Trophoblast cell (in vitro differentiated cells and primary cell): ENCODE results near the gene IFI27L2.

Experiments
- DNase-seq, 2 donors: peaks; one replicate each; pipeline ENCODE4 v3.0.0-alpha.2; 2016
- H2AFZ ChIP-seq: 2 replicates; pipeline ENCODE4 v1.6.1; 2013; ENCODE audit warnings: low read length, moderate library complexity, mild to moderate bottlenecking; ENCODE audit not compliant: insufficient read depth, poor library complexity
- H2AK5ac ChIP-seq: 2 replicates; pipeline ENCODE4 v1.6.1; 2013; ENCODE audit warnings: mild to moderate bottlenecking, low read length
- H2BK120ac ChIP-seq: 2 replicates; pipeline ENCODE4 v1.6.1; 2013; ENCODE audit warnings: low read length, mild to moderate bottlenecking, moderate library complexity; ENCODE audit not compliant: insufficient read depth, poor library complexity
- H2BK12ac ChIP-seq: 2 replicates; pipeline ENCODE4 v1.6.1; 2013; ENCODE audit warnings: mild to moderate bottlenecking, low read length, moderate library complexity
- H2BK5ac ChIP-seq: 2 replicates; pipeline ENCODE4 v1.6.1; 2013; ENCODE audit warnings: low read length, low read depth, moderate library complexity, mild to moderate bottlenecking; ENCODE audit not compliant: poor library complexity
- H3K14ac ChIP-seq: 2 replicates; pipeline ENCODE4 v1.6.1; 2013; ENCODE audit warnings: mild to moderate bottlenecking, low read length
- H3K18ac ChIP-seq: 2 replicates; pipeline ENCODE4 v1.6.1; 2013; ENCODE audit warnings: mild to moderate bottlenecking, low read length
- H3K23ac ChIP-seq: 2 replicates; pipeline ENCODE4 v1.6.1; 2013; ENCODE audit warnings: low read length
- H3K27ac ChIP-seq: 2 replicates; pipeline ENCODE4 v1.5.1; 2013; ENCODE audit warnings: low read depth, mild to moderate bottlenecking, inconsistent platforms, low read length, moderate library complexity
- H3K27me3 ChIP-seq: 2 replicates; pipeline ENCODE4 v1.6.1; 2013; ENCODE audit warnings: inconsistent platforms, mild to moderate bottlenecking, low read length, moderate library complexity; ENCODE audit not compliant: insufficient read depth
- H3K36me3 ChIP-seq, 2 experiments: 1 replicate in 1 of 2; 2 replicates in 1 of 2; pipeline ENCODE4 v1.6.1; 2013; ENCODE audit warnings: low read length in 2 of 2, mild to moderate bottlenecking in 2 of 2, moderate library complexity in 1 of 2; ENCODE audit not compliant: insufficient read depth in 2 of 2, control insufficient read depth in 1 of 2
- H3K4ac ChIP-seq: 2 replicates; pipeline ENCODE4 v1.6.1; 2013; ENCODE audit warnings: low read depth, mild to moderate bottlenecking, low read length, moderate library complexity
- H3K4me1 ChIP-seq, 2 experiments: 1 replicate in 1 of 2; 2 replicates in 1 of 2; pipeline ENCODE4 v1.6.1; 2013; ENCODE audit warnings: low read length in 2 of 2, mild to moderate bottlenecking in 2 of 2, moderate library complexity in 1 of 2; ENCODE audit not compliant: insufficient read depth in 2 of 2, control insufficient read depth in 1 of 2
- H3K4me2 ChIP-seq: 2 replicates; pipeline ENCODE4 v1.6.1; 2013; ENCODE audit warnings: inconsistent platforms, mild to moderate bottlenecking, low read length, moderate library complexity
- H3K4me3 ChIP-seq: 2 replicates; pipeline ENCODE4 v1.5.1; 2013; ENCODE audit warnings: mild to moderate bottlenecking, low read depth, low read length, inconsistent platforms
- H3K79me1 ChIP-seq: one replicate; pipeline ENCODE4 v1.6.1; 2013; ENCODE audit warnings: low read length
- H3K79me2 ChIP-seq: 2 replicates; pipeline ENCODE4 v1.6.1; 2013; ENCODE audit warnings: low read length, mild to moderate bottlenecking; ENCODE audit not compliant: control insufficient read depth, insufficient read depth, poor library complexity
- H3K9ac ChIP-seq: 2 replicates; pipeline ENCODE4 v1.6.1; 2013; ENCODE audit warnings: mild to moderate bottlenecking, low read length
- H3K9me3 ChIP-seq: 2 replicates; pipeline ENCODE4 v1.6.1; 2013; ENCODE audit warnings: low read depth, mild to moderate bottlenecking, control low read depth, inconsistent platforms, low read length; ENCODE audit not compliant: insufficient read depth
- H4K12ac ChIP-seq: 2 replicates; pipeline ENCODE4 v1.6.1; 2013; ENCODE audit warnings: low read depth, mild to moderate bottlenecking, low read length, moderate library complexity
- H4K8ac ChIP-seq: 2 replicates; pipeline ENCODE4 v1.6.1; 2013; ENCODE audit warnings: low read depth, mild to moderate bottlenecking, low read length, moderate library complexity
- H4K91ac ChIP-seq: one replicate; pipeline ENCODE4 v1.6.1; 2013; ENCODE audit warnings: low read depth, mild to moderate bottlenecking, low read length, moderate library complexity
- WGBS: extraction: QIAGEN DNeasy Blood & Tissue Kit; methylation state at CpG from one replicate; pipeline ENCODE4 v1.1.7; 2013; ENCODE audit warnings: missing lambda C conversion rate; ENCODE audit not compliant: insufficient read length, insufficient coverage; ENCODE audit errors: extremely low coverage; 5-methylcytosine and 5-hydroxymethylcytosine counted together

Gene IFI27L2

GRCh38 chr14:94089479-94089878, 39.9 kb downstream of the IFI27L2 start:
- WGBS = no CpG with 5 or more reads among the region's 4 CpGs
- Histone ChIP-seq H4K8ac (no peak overlapping the region), H2BK5ac (no peak overlapping the region), H2BK12ac (no peak overlapping the region), H3K14ac (no peak overlapping the region), H3K4me1 (no peaks in the 10 kb centered on the region), H3K18ac (no peak overlapping the region), H3K9me3 (no peaks in the 10 kb centered on the region), H4K91ac (no peak overlapping the region), H3K27ac (no peak overlapping the region), H3K4me3 (no peak overlapping the region), H3K4me2 (no peak overlapping the region), H4K12ac (no peak overlapping the region), H3K36me3 (no peaks in the 10 kb centered on the region), H2AK5ac (no peak overlapping the region), H3K4ac (no peak overlapping the region), H3K23ac (no peak overlapping the region), H2AFZ (no peak overlapping the region), H3K79me1 (no peaks in the 10 kb centered on the region), H3K27me3 (no peaks in the 10 kb centered on the region), H3K79me2 (no peaks in the 10 kb centered on the region), H3K9ac (no peak overlapping the region), H2BK120ac (no peak overlapping the region)
- peak; percentile 45 to 73 for DNase-seq

GRCh38 chr14:94088516-94088915, 40.9 kb downstream of the IFI27L2 start:
- Histone ChIP-seq H4K8ac (no peak overlapping the region), H3K36me3 (no peaks in the 10 kb centered on the region), H3K18ac (no peak overlapping the region)

GRCh38 chr14:94087891-94088290, 41.5 kb downstream of the IFI27L2 start:
- no peak overlapping the region for H4K12ac ChIP-seq
- no CpG with 5 or more reads among the region's 4 CpGs for WGBS
- H3K27ac ChIP-seq = no peak overlapping the region
- no peak overlapping the region for H4K8ac ChIP-seq
- H3K79me2 ChIP-seq = no peaks in the 10 kb centered on the region
- H3K9me3 ChIP-seq = no peaks in the 10 kb centered on the region
- H2BK120ac ChIP-seq = no peak overlapping the region
- H3K9ac ChIP-seq = no peak overlapping the region
- no peak overlapping the region for H3K18ac ChIP-seq
- H3K79me1 ChIP-seq = no peaks in the 10 kb centered on the region
- no peak overlapping the region for H3K14ac ChIP-seq
- no peak overlapping the region for H2AFZ ChIP-seq
- no peaks in the 10 kb centered on the region for H3K36me3 ChIP-seq
- no peak overlapping the region for H2BK12ac ChIP-seq
- H3K27me3 ChIP-seq = no peaks in the 10 kb centered on the region
- H3K4me2 ChIP-seq = no peak overlapping the region
- no peak overlapping the region for H3K4me3 ChIP-seq
- H3K4ac ChIP-seq = no peak overlapping the region
- no peaks in the 10 kb centered on the region for H3K4me1 ChIP-seq
- no peak overlapping the region for H2BK5ac ChIP-seq
- no peak overlapping the region for H3K23ac ChIP-seq
- no peak for DNase-seq
- no peak overlapping the region for H4K91ac ChIP-seq
- H2AK5ac ChIP-seq = no peak overlapping the region

More at GRCh38 chr14:94088516-94088915, 40.9 kb downstream of the IFI27L2 start:
- no peak overlapping the region for H3K23ac ChIP-seq
- H3K4me2 ChIP-seq = no peak overlapping the region
- no peaks in the 10 kb centered on the region for H3K79me1 ChIP-seq
- H3K27me3 ChIP-seq = no peaks in the 10 kb centered on the region
- no peak overlapping the region for H4K12ac ChIP-seq
- H3K79me2 ChIP-seq = no peaks in the 10 kb centered on the region
- no peak overlapping the region for H3K4ac ChIP-seq
- no peak overlapping the region for H2BK120ac ChIP-seq
- H3K27ac ChIP-seq = no peak overlapping the region
- H4K91ac ChIP-seq = no peak overlapping the region
- H3K4me3 ChIP-seq = no peak overlapping the region
- no peak overlapping the region for H3K9ac ChIP-seq
- H2BK12ac ChIP-seq = no peak overlapping the region
- no peak overlapping the region for H2AK5ac ChIP-seq
- no peak overlapping the region for H2BK5ac ChIP-seq
- no peaks in the 10 kb centered on the region for H3K9me3 ChIP-seq
- DNase-seq = peak; percentile 9 to 60
- no peak overlapping the region for H2AFZ ChIP-seq
- H3K4me1 ChIP-seq = no peaks in the 10 kb centered on the region
- no peak overlapping the region for H3K14ac ChIP-seq
- WGBS = no CpG with 5 or more reads among the region's 5 CpGs

GRCh38 chr14:94081386-94081820, 48.0 kb downstream of the IFI27L2 start:
- Histone ChIP-seq H3K27me3 (no peaks in the 10 kb centered on the region), H3K4me3 (peak overlapping the region; percentile 77), H3K27ac (no peak overlapping the region), H2BK120ac (no peak overlapping the region), H3K14ac (peak overlapping the region; percentile 1), H3K79me1 (peaks cover 4% of the 10 kb centered on the region), H3K4me1 (peaks cover 0 to 7% of the 10 kb centered on the region in 2 experiments), H3K36me3 (peaks cover 3 to 14% of the 10 kb centered on the region in 2 experiments), H3K79me2 (peaks cover 13% of the 10 kb centered on the region), H3K23ac (no peak overlapping the region), H4K8ac (peak overlapping the region; percentile 13), H2AK5ac (no peak overlapping the region), H3K9me3 (no peaks in the 10 kb centered on the region), H4K91ac (peak overlapping the region; percentile 37), H2BK12ac (no peak overlapping the region), H3K4me2 (peak overlapping the region; percentile 76), H3K4ac (peak overlapping the region; percentile 1), H2AFZ (peak overlapping the region; percentile 77), H3K18ac (no peak overlapping the region), H4K12ac (peak overlapping the region; percentile 7), H2BK5ac (no peak overlapping the region), H3K9ac (peak overlapping the region; percentile 84)
- WGBS = no CpG with 5 or more reads among the region's 19 CpGs
- DNase-seq = peak in 1 of 2 donors; percentile 24
